ENCODE measurements around the gene AAGAB. TPM values are rescaled to one million over a fixed set of nuclear protein-coding genes. Genes with fewer than 3 reads are reported as not detected.

Gene AAGAB
- total RNA-seq, 1 experiment from 2014 or later = 102 TPM

- in situ Hi-C loops (cut with HindIII; ENCODE audit: low pct_unique_long_range_greater_than_20kb, low sequenced_read_pairs) = no loop called here
- peaks cover 100% of the 10 kb centered on the region for H3K4me1 ChIP-seq (ENCODE audit: control insufficient read depth, insufficient read depth, low read length)
- ATAC-seq = no peak; the same call in 1 of the 2 replicates
- H3K27ac ChIP-seq (ENCODE audit: low read length) = peak overlapping the region; percentile 94
- H3K4me3 ChIP-seq (ENCODE audit: low read depth in 2 of 2, low read length in 2 of 2) = no peak overlapping the region
- peaks cover 11% of the 10 kb centered on the region; the same call in 1 of the 2 replicates for H3K36me3 ChIP-seq (ENCODE audit: control insufficient read depth, insufficient read depth, low read length)
- POLR2A ChIA-PET = no interaction called here
- no peaks in the 10 kb centered on the region for H3K9me3 ChIP-seq (ENCODE audit: control insufficient read depth, insufficient read depth, low read depth, low read length)
- intact Hi-C loops (cut with micrococcal nuclease; ENCODE audit: unreplicated experiment) = no loop called here
- CTCF ChIA-PET = no interaction called here
- TF ChIP-seq POLR2AphosphoS5 (IDR thresholded peaks at IDR 0.05; ENCODE audit: low read depth, low read length) = peak; percentile 18; the same call in 1 of the 2 replicates
- no peak for TF ChIP-seq TCF7L2 (IDR thresholded peaks at IDR 0.05; ENCODE audit: low read depth, low read length)
- H3K27me3 ChIP-seq (ENCODE audit: control insufficient read depth, insufficient read depth, low read length) = no peaks in the 10 kb centered on the region
- no peak for DNase-seq (ENCODE audit: low read depth, low spot score)
- no TSS peak for BruUV-seq (replicated peaks)
Measured at GRCh38 chr15:67161881-67162280, 92.6 kb downstream of the AAGAB start.

GRCh38 chr15:67161412-67161811 is 93.0 kb downstream of the AAGAB start:
- no peaks in the 10 kb centered on the region for H3K27me3 ChIP-seq (ENCODE audit: control insufficient read depth, insufficient read depth, low read length)
- no TSS peak for BruUV-seq (replicated peaks)
- ATAC-seq = no peak
- peak overlapping the region; percentile 94 for H3K27ac ChIP-seq (ENCODE audit: low read length)
- in situ Hi-C loops (cut with HindIII; ENCODE audit: low pct_unique_long_range_greater_than_20kb, low sequenced_read_pairs) (no loop called here), intact Hi-C loops (cut with micrococcal nuclease; ENCODE audit: unreplicated experiment) (no loop called here)
- DNase-seq (ENCODE audit: low read depth, low spot score) = no peak
- H3K4me3 ChIP-seq (ENCODE audit: low read depth in 2 of 2, low read length in 2 of 2) = no peak overlapping the region
- ChIA-PET POLR2A (no interaction called here), CTCF (no interaction called here)
- TF ChIP-seq SIN3A (IDR thresholded peaks at IDR 0.05; ENCODE audit: borderline replicate concordance, insufficient read depth, low read depth, low read length) = no peak
- no peak for TF ChIP-seq POLR2AphosphoS5 (IDR thresholded peaks at IDR 0.05; ENCODE audit: low read depth, low read length)
- TF ChIP-seq REST (IDR thresholded peaks at IDR 0.05; ENCODE audit: insufficient read depth in 1 of 2, low read depth in 2 of 2, low read length in 1 of 2) = no peak
- no peak for TF ChIP-seq TCF7L2 (IDR thresholded peaks at IDR 0.05; ENCODE audit: low read depth, low read length)
- no peak for TF ChIP-seq CTCF (IDR thresholded peaks at IDR 0.05)
- H3K9me3 ChIP-seq (ENCODE audit: control insufficient read depth, insufficient read depth, low read depth, low read length) = no peaks in the 10 kb centered on the region
- peaks cover 11% of the 10 kb centered on the region; the same call in 1 of the 2 replicates for H3K36me3 ChIP-seq (ENCODE audit: control insufficient read depth, insufficient read depth, low read length)
- peaks cover 97% of the 10 kb centered on the region for H3K4me1 ChIP-seq (ENCODE audit: control insufficient read depth, insufficient read depth, low read length)

- peak; percentile 54 for ATAC-seq
Measured at GRCh38 chr15:67158367-67158766, 96.1 kb downstream of the AAGAB start.

More at GRCh38 chr15:67158367-67158766, 96.1 kb downstream of the AAGAB start:
- peak; percentile 43 for TF ChIP-seq POLR2AphosphoS5 (IDR thresholded peaks at IDR 0.05; ENCODE audit: low read depth, low read length)
- no peak for TF ChIP-seq REST (IDR thresholded peaks at IDR 0.05; ENCODE audit: insufficient read depth in 1 of 2, low read depth in 2 of 2, low read length in 1 of 2)
- Histone ChIP-seq H3K9me3 (ENCODE audit: control insufficient read depth, insufficient read depth, low read depth, low read length) (no peaks in the 10 kb centered on the region), H3K4me1 (ENCODE audit: control insufficient read depth, insufficient read depth, low read length) (peaks cover 94% of the 10 kb centered on the region), H3K36me3 (ENCODE audit: control insufficient read depth, insufficient read depth, low read length) (peaks cover 22% of the 10 kb centered on the region; the same call in 1 of the 2 replicates), H3K4me3 (ENCODE audit: low read depth in 2 of 2, low read length in 2 of 2) (no peak overlapping the region), H3K27ac (ENCODE audit: low read length) (peak overlapping the region; percentile 94), H3K27me3 (ENCODE audit: control insufficient read depth, insufficient read depth, low read length) (no peaks in the 10 kb centered on the region)
- no peak for DNase-seq (ENCODE audit: low read depth, low spot score)
- BruUV-seq (replicated peaks) = TSS peak; percentile 27
- intact Hi-C loops (cut with micrococcal nuclease; ENCODE audit: unreplicated experiment) (no loop called here), in situ Hi-C loops (cut with HindIII; ENCODE audit: low pct_unique_long_range_greater_than_20kb, low sequenced_read_pairs) (no loop called here)
- POLR2A ChIA-PET = no interaction called here
- CTCF ChIA-PET = no interaction called here

Data from Panc1 (cell line).